ENCODE data around the gene KCNK4. TPM values are rescaled to one million over a fixed set of nuclear protein-coding genes. Genes with fewer than 3 reads are reported as not detected.

Gene KCNK4
- total RNA-seq, 1 donor from 2014 or later: not detected

DNA sequence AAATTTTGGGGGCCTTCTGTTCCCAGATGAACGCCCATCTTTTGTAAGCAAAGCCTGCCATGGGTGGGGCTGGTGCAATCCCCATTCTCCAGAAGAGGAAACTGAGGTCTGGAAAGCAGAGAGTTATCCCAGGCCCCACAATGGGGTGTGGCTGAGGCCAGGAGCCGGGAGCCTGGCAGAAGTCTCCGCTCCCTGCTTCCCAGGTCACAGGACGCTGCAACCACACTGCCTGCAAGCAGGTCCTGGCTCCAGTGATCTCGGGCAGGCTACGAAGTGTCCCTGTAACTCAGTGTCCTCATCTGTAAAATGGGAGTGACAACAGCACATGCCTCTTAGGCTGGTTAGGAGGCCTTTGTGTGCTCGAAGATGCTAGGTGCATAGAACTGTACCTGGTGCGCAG lies 38.1 kb upstream of the KCNK4 start:
- DNase-seq (ENCODE audit: low read depth in 2 of 2): no peak

DNA sequence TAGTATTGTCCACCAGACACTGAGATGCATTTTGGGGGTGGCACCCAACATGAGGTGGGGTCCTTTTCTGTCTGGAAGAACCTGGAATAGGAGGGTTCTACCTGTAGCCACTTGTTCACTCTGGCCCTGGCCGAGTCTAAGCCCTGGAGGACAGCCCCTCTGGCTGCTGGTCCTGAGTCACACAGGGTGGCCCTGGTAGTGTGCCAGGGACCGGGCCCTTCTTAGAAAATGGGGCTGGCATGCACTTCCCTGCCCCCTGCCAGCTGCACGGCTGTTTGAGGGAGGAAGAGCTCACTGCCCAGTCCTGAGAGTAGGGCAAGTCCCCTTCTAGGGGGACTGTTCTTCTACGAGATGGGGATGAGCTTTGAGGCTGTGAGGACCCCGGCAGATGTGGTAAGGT lies 37.6 kb upstream of the KCNK4 start:
- no peak for DNase-seq (ENCODE audit: low read depth in 2 of 2)

DNA sequence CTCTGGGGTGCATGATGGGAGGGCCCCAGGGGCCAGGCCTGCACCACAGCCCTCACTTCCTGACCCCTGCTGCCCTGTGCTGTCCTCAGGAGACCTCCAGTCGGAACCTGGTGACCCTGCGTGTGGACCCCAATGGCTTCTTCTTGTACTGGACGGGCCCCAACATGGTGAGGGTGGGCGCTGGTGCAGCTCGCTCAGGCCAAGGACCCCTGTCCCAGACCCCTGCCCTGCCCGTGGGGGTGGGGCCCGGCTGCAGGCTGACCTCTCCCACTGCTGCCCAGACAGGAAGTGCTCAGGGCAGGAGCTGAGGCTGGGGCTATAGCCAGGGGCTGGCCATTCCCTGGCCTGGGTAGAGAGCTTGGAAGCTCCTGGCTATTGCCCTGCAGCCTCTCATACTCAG lies 36.8 kb upstream of the KCNK4 start:
- DNase-seq (ENCODE audit: low read depth in 2 of 2): no peak

DNA sequence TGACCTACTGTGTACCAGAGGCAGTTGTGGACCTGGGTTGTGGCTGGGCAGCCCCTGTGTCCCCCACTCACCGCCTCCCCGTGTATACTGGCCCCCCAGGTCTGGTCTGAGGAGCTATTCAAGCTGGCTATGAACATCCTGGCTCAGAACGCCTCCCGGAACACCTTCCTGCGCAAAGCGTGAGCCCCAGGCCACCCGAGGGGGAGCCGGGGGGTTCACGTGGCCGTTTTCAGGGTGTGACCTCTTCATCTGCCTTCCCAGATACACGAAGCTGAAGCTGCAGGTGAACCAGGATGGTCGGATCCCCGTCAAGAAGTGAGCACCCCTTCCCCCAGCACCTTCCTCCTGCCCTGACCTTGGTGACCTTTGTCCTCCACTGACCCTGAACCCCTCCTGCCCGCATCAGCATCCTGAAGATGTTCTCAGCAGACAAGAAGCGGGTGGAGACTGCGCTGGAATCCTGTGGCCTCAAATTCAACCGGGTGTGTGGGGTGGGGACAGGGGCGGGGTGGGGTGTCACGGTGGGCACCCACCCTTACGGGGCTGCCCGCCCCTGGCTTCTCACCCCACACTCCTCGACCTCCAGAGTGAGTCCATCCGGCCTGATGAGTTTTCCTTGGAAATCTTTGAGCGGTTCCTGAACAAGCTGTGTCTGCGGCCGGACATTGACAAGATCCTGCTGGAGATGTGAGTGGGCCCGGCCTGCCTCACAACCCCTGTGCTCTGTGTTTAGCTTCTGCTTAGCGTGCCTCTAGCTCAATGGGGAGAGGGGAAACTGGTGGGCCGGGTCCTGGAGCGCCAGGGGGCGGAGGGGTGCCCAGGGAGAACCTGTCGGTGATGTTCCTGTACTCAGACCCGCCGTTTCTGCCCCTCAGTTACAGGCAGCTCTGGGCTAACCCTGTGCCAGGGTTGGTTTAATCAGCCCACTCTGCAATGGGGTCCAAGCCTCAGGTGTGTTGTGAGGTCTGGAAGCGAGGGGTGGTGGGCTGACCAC lies 35.7 kb upstream of the KCNK4 start:
- no peak for DNase-seq (ENCODE audit: low read depth in 2 of 2)

DNA sequence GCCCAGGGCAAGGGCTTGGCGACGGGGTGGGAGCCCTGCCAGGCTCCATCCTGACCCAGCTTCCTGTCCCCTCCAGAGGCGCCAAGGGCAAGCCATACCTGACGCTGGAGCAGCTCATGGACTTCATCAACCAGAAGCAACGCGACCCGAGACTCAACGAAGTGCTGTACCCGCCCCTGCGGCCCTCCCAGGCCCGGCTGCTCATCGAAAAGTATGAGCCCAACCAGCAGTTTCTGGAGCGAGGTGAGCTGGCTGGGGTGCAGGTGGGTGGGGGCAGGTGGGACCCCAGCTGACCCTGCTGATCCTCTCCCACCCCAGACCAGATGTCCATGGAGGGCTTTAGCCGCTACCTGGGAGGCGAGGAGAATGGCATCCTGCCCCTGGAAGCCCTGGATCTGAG lies 34.8 kb upstream of the KCNK4 start:
- DNase-seq (ENCODE audit: low read depth in 2 of 2): no peak

DNA sequence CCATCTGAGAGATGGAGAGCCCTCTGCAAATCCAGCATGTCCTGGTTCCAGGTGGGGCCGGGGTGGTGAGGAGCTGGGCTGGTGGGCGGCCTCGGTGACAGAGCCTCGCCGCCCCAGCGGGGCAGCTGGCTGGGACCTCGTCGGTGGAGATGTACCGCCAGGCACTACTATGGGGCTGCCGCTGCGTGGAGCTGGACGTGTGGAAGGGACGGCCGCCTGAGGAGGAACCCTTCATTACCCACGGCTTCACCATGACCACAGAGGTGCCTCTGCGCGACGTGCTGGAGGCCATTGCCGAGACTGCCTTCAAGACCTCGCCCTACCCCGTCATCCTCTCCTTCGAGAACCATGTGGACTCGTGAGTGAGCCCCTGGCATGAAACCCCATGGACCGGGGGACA lies 32.7 kb upstream of the KCNK4 start:
- DNase-seq (ENCODE audit: low read depth in 2 of 2): no peak

DNA sequence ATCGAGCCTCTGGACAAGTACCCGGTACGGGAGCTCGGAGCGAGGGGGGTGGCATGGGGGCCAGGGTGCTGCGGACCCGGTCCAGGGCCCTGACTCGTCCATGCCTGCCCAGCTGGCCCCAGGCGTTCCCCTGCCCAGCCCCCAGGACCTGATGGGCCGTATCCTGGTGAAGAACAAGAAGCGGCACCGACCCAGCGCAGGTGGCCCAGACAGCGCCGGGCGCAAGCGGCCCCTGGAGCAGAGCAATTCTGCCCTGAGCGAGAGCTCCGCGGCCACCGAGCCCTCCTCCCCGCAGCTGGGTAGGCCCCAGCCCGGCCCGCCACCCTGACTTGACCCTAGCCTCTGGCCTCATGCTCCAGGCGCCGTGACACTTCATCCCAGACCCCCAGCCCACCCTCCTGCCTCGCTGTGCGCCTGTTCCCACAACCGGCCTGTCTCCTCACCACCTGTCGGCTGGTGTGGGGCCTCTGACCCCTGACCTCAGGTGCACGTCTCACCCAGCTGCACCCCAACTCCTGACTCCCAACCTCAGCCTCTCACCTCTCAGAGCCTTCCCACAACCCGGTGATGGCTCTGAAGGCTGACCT lies 32.1 kb upstream of the KCNK4 start:
- DNase-seq (ENCODE audit: low read depth in 2 of 2): no peak

DNA sequence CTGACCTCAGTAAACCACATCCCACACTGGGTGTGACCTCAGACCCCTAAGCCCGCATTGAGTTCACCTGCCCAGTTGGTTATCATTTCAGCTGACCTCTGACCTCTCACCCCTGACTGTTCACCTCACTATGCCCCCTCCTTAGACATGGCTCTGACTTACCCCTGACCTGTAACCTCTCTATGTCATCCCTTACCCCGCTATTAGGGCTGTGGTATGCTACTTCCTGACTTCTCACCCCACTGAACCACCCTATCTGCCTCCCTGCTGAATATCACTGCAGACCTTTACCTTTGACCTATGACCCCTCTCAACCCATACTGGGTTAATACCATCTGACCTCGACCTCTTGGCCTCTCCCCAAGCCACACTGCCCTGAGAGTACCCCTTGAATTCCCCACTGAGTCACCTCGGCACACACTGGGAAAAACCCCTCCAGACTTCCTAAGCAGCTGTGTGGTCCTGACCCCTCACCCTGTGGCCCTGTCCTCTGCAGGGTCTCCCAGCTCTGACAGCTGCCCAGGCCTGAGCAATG lies 31.5 kb upstream of the KCNK4 start:
- no peak for DNase-seq (ENCODE audit: low read depth in 2 of 2)

DNA sequence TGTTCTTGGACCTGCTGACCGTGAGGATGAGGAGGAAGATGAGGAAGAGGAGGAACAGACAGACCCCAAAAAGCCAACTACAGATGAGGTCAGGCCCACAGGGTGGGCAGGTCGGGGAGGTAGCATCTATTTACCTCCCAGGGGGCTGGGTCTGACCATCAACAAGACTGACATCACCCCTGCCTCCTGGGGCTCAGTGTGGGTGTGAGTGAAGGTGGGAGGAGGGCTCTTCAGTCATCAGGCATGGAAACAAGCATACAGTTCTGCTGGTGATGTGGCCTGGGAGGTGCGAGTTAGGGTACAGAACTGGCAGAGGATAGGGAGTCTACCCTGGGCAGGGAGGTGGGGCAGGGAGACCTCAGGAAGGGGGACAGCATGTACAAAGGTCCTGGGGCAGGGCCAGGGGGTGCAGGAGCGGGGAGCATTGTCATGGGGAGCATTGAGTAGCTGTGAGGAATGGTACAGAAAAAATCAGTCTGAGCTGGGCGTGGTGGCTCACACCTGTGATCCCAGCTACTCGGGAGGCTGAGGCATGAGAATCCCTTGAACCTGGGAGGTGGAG lies 30.9 kb upstream of the KCNK4 start:
- no peak for DNase-seq (ENCODE audit: low read depth in 2 of 2)

DNA sequence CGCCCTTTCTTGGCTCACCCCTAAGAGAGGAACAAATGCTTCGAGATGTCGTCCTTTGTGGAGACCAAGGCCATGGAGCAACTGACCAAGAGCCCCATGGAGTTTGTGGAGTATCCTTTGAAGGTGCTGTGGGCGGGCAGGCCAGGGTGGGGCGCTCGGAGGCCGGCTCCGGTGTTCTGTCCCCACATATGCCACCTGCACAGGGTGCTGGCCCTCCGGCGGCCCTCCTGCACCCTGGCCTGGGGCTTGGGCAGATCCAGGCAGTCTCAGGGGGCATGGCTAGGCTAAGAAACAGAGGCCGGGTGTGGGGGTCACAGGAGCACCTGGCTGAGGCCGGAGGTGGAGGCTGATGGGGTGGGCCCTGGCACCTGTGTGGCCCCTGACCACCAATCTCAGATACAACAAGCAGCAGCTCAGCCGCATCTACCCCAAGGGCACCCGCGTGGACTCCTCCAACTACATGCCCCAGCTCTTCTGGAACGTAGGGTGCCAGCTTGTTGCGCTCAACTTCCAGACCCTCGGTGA lies 29.5 kb upstream of the KCNK4 start:
- DNase-seq (ENCODE audit: low read depth in 2 of 2): no peak

DNA sequence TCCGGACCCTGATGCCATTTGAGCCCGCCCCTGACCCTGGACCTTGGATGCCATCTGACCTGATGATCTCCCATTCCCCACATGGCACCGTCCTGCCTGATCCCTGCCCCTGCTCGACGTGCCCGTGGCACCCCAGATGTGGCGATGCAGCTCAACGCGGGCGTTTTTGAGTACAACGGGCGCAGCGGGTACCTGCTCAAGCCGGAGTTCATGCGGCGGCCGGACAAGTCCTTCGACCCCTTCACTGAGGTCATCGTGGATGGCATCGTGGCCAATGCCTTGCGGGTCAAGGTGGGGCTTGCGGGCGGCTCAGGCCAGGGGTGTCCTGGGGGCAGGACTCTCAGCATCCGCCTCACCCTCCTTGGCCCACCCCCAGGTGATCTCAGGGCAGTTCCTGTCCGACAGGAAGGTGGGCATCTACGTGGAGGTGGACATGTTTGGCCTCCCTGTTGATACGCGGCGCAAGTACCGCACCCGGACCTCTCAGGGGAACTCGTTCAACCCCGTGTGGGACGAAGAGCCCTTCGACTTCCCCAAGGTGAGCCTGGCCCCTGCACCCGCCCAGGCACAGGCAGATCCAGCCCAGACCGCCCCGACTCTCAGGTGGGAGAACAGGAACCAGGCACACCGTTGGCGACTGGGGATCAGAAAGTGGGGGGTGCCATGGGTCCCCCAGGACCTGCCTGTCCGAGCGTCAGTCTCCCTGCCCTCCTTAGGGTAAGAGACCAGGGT lies 28.7 kb upstream of the KCNK4 start:
- DNase-seq (ENCODE audit: low read depth in 2 of 2): no peak

DNA sequence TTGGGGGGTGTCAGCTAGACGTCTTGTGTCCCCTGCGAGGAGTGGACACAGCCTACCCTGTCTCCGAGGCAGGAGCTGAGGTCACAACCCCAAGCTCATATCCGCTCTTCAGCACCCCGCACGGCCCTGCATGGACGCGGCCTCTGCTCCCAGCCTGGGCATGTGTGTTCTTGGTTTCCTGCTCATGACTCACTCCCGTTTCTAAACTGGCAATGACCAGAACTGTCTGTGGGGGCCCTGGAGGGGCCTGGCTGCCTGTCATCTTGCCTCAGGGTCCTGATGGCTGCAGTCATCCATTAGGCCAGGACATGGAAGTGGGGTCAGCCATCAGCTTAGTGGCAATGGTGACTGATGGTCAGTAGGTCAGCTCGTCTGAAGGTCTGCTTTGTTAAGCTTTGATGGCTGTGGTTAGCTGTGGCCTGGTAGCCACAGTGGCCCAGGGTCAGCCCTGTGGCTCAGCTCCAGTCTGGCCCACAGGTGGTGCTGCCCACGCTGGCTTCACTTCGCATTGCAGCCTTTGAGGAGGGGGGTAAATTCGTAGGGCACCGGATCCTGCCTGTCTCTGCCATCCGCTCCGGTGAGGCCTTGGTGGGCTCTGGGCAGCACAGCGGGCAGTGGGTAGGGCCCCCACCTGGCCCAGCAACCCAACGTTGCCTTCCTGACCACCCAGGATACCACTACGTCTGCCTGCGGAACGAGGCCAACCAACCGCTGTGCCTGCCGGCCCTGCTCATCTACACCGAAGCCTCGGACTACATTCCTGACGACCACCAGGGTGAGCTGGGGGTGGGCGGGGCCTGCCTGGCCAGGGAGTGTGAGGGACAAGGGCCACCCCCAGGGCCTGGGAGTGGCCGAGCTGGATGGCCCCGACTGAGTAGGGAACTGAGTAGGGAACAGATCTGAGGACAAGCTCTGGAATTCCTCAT lies 27.8 kb upstream of the KCNK4 start:
- DNase-seq (ENCODE audit: low read depth in 2 of 2): peak; percentile 76 to 92

DNA sequence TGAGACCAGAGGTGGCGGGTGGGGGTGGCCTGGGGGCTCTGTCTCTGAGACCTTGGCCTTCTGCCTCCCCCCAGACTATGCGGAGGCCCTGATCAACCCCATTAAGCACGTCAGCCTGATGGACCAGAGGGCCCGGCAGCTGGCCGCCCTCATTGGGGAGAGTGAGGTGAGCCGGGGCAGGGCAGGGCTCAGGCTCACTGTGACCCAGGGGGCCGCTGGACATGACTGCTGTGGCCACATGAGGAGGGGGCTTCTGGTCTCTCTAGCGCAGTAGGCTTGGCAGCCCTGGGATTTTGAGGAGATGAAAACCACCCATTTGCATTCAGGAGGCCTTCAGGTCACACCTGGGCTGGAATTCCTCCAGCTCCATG lies 27.2 kb upstream of the KCNK4 start:
- DNase-seq (ENCODE audit: low read depth in 2 of 2): no peak

DNA sequence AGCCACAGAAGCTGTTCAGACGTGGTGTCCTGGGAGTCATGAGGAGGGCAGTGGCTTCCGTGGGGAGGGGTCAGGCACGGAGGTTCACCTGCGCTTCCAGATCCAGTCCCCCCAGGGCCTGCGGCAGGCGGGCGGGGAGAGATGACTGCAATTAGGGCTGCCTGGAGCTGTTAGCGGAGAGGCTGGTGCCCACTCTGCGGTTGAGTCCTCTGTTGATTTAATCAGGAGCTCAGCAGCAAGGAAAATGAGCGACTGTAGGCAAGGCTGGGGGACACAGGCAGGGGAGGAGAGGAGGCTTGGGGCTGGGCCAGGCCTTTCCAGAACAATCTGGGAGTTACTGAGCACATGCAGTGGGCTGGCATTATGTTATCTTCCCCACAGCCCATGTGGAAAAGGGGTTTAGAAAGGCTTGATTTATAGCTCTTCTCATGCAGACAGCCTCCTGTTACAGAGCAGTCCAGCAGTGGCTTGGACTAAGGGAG lies 26.7 kb upstream of the KCNK4 start:
- no peak for DNase-seq (ENCODE audit: low read depth in 2 of 2)

DNA sequence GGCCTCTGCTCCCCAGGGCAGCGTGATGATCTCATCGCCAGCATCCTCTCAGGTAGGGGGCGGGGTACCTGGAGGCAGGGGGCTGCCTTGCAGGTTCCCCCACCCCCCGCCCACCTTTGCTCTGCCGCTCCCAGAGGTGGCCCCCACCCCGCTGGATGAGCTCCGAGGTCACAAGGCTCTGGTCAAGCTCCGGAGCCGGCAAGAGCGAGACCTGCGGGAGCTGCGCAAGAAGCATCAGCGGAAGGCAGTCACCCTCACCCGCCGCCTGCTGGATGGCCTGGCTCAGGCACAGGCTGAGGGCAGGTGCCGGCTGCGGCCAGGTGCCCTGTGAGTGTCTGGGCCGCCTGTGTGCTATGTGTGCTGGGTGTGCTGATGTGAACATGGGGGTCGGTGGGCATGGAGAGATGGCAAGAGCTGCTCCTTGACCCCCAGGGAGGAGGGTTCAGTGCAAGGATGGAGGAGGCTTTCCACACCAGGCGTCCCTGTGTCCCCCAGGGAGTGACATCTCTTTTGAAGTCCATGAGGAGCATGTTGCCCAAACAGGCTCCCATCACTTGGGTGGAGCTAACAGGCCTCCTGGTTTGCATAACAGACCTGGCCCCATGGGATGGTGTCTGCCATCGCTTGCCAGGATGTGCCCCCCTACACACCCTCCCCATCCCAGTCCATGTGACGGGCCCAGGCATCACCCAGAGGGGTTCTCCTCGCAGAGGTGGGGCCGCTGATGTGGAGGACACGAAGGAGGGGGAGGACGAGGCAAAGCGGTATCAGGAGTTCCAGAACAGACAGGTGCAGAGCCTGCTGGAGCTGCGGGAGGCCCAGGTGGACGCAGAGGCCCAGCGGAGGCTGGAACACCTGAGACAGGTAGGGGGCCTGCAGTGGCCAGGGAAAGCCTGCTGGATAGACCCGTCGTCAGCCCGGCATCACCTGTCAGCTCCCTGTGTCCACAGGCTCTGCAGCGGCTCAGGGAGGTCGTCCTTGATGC lies 25.6 kb upstream of the KCNK4 start:
- no peak for DNase-seq (ENCODE audit: low read depth in 2 of 2)

DNA sequence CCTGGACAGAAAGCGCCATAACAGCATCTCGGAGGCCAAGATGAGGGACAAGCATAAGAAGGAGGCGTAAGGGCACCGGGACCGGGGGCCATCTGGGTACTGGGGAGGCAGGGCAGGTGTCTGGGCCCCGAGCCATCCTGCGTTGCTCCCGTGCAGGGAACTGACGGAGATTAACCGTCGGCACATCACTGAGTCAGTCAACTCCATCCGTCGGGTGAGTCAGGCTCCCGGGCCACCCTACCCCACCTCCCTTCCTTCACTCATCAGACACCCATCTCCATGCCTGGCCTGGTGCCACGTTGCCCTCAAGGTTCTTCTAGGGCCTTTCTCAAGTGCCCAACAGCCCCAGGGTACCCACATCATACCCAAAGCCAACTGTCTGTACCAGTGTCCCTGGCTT lies 24.8 kb upstream of the KCNK4 start:
- DNase-seq (ENCODE audit: low read depth in 2 of 2): peak in 1 of 2 donors; percentile 83

DNA sequence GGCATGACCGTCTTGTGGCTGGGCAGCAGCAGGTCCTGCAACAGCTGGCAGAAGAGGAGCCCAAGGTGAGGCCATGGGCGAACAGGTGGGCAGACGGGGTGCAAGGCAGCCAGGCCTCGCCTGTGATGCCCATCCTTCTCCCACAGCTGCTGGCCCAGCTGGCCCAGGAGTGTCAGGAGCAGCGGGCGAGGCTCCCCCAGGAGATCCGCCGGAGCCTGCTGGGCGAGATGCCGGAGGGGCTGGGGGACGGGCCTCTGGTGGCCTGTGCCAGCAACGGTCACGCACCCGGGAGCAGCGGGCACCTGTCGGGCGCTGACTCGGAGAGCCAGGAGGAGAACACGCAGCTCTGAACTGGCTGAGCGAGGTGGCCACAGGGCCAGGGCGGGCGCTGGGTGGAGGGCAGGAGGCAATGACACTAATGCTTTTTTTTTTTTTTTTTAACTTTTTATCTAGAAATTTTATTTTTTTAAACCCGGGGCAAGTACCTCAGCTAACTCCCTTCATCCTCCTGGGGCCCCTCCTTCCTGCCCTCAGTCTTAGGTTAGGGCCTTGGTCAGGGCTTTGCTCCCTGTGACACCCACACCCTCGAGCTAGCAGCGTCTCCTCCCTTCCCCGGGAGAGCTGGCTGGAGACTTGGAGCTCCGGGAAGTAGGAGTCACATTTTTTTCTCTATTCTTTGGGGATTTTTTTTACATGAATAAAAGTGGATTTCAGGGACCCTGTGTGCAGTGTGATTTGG lies 23.7 kb upstream of the KCNK4 start:
- peak in 1 of 2 donors; percentile 44 for DNase-seq (ENCODE audit: low read depth in 2 of 2)

All from lung microvascular endothelial cell (primary cell).